Astrocyte (in vitro differentiated cells and primary cell): ENCODE results near the gene CAMK2D. TPM values are rescaled to one million over a fixed set of nuclear protein-coding genes. Genes with fewer than 3 reads are reported as not detected.

Experiments
- DNase-seq: peaks from one replicate; pipeline ENCODE4 v3.0.0-alpha.2; 2010; ENCODE audit warnings: low read depth
- FAIRE-seq: peaks from 2 replicates; lab custom pipeline; 2011; peaks lifted over from hg19 to GRCh38; lab: Jason Lieb, UNC
- H2AFZ ChIP-seq: 2 replicates; pipeline ENCODE4 v1.6.0; 2012; ENCODE audit warnings: low read depth, low read length, inconsistent platforms
- H3K27ac ChIP-seq: 2 replicates; pipeline ENCODE4 v1.5.1; 2011; ENCODE audit warnings: low read depth, low read length, inconsistent platforms
- H3K27me3 ChIP-seq: 2 replicates; pipeline ENCODE4 v1.6.0; 2011; ENCODE audit warnings: low read length, inconsistent platforms; ENCODE audit not compliant: insufficient read depth
- H3K36me3 ChIP-seq: 2 replicates; pipeline ENCODE4 v1.5.1; 2011; ENCODE audit warnings: low read length, inconsistent platforms; ENCODE audit not compliant: insufficient read depth
- H3K4me1 ChIP-seq: 2 replicates; pipeline ENCODE4 v1.5.1; 2011; ENCODE audit warnings: low read length, inconsistent platforms; ENCODE audit not compliant: insufficient read depth
- H3K4me2 ChIP-seq: 2 replicates; pipeline ENCODE4 v1.6.0; 2012; ENCODE audit warnings: low read length, inconsistent platforms
- H3K4me3 ChIP-seq: 2 replicates; pipeline ENCODE4 v1.5.1; 2011; ENCODE audit warnings: low read depth, mild to moderate bottlenecking, low read length, inconsistent platforms; ENCODE audit not compliant: insufficient read depth
- H3K79me2 ChIP-seq: 2 replicates; pipeline ENCODE4 v1.6.0; 2012; ENCODE audit warnings: mild to moderate bottlenecking, low read length, inconsistent platforms; ENCODE audit not compliant: insufficient read depth
- H3K9ac ChIP-seq: 2 replicates; pipeline ENCODE4 v1.6.0; 2012; ENCODE audit warnings: mild to moderate bottlenecking, low read length, inconsistent platforms
- H3K9me3 ChIP-seq: 2 replicates; pipeline ENCODE4 v1.5.1; 2012; ENCODE audit warnings: low read depth, mild to moderate bottlenecking, low read length, inconsistent platforms; ENCODE audit not compliant: insufficient read depth
- H4K20me1 ChIP-seq: 2 replicates; pipeline ENCODE4 v1.6.0; 2012; ENCODE audit warnings: low read length, inconsistent platforms; ENCODE audit not compliant: insufficient read depth
- H3K27ac Mint-ChIP-seq: one replicate; pipeline ENCODE4 v1.8.0; 2021; ENCODE audit warnings: mild to moderate bottlenecking, mixed read lengths; ENCODE audit not compliant: unreplicated experiment
- H3K27me3 Mint-ChIP-seq: one replicate; pipeline ENCODE4 v1.8.0; 2021; ENCODE audit warnings: low read depth, mixed read lengths; ENCODE audit not compliant: unreplicated experiment
- H3K36me3 Mint-ChIP-seq: one replicate; pipeline ENCODE4 v1.8.0; 2021; ENCODE audit warnings: low read depth, mixed read lengths; ENCODE audit not compliant: unreplicated experiment
- H3K4me1 Mint-ChIP-seq: one replicate; pipeline ENCODE4 v1.8.0; 2021; ENCODE audit warnings: low read depth, mixed read lengths; ENCODE audit not compliant: unreplicated experiment
- H3K4me3 Mint-ChIP-seq: one replicate; pipeline ENCODE4 v1.8.0; 2021; ENCODE audit warnings: mild to moderate bottlenecking, moderate library complexity, mixed read lengths; ENCODE audit not compliant: unreplicated experiment
- H3K9me3 Mint-ChIP-seq: one replicate; pipeline ENCODE4 v1.8.0; 2021; ENCODE audit warnings: mild to moderate bottlenecking, mixed read lengths; ENCODE audit not compliant: unreplicated experiment
- CTCF ChIP-seq: IDR thresholded peaks from 2 replicates; pipeline ENCODE4 v1.5.1; 2011; ENCODE audit warnings: low read depth, mild to moderate bottlenecking, inconsistent platforms, low read length, moderate library complexity; ENCODE audit not compliant: insufficient read depth
- EZH2 ChIP-seq: IDR thresholded peaks from 2 replicates; pipeline ENCODE4 v1.6.1; 2012; ENCODE audit warnings: mild to moderate bottlenecking, low read length, inconsistent platforms; ENCODE audit not compliant: insufficient read depth
- total RNA-seq: library from RNA; stranded (reverse); gene quantifications from 2 replicates; pipeline ENCODE4 v1.2.1, GENCODE V29; 2021

The CAMK2D gene
- total RNA-seq, 1 donor from 2014 or later, result 80.8 TPM

DNA sequence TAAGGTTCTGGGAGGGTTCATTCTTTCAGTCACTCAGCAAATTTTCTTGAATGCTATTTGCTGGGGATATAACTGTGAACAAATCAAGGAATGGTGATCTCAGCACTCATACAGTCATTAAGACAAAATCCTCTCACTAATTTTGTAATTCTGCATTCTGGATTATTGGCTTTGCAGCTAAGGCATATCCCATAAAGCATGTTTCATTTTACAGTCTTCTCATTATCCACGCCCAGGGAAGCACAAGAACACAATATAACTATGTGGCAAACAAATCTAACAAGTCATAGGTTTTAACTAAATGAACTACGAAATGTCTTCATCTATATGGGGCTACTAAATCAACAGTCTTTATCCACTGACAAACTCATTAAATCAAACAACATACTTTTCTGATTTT lies 139.9 kb downstream of the CAMK2D start:
- Histone ChIP-seq H2AFZ (no peak overlapping the region), H3K4me1 (no peaks in the 10 kb centered on the region), H3K27ac (no peak overlapping the region), H3K27me3 (no peaks in the 10 kb centered on the region), H3K79me2 (peaks cover 14% of the 10 kb centered on the region), H3K4me2 (no peak overlapping the region), H4K20me1 (peaks cover 13% of the 10 kb centered on the region), H3K36me3 (no peaks in the 10 kb centered on the region), H3K4me3 (no peak overlapping the region), H3K9me3 (no peaks in the 10 kb centered on the region), H3K9ac (no peak overlapping the region)
- DNase-seq (no peak), FAIRE-seq (no peak)
- H3K36me3 Mint-ChIP-seq, result peaks cover 2% of the 10 kb centered on the region
- H3K4me3 Mint-ChIP-seq, result no peak overlapping the region
- H3K27me3 Mint-ChIP-seq, result no peaks in the 10 kb centered on the region
- H3K27ac Mint-ChIP-seq, result no peak overlapping the region
- H3K4me1 Mint-ChIP-seq, result no peaks in the 10 kb centered on the region
- H3K9me3 Mint-ChIP-seq, result no peaks in the 10 kb centered on the region
- TF ChIP-seq EZH2 (no peak), CTCF (no peak)

DNA sequence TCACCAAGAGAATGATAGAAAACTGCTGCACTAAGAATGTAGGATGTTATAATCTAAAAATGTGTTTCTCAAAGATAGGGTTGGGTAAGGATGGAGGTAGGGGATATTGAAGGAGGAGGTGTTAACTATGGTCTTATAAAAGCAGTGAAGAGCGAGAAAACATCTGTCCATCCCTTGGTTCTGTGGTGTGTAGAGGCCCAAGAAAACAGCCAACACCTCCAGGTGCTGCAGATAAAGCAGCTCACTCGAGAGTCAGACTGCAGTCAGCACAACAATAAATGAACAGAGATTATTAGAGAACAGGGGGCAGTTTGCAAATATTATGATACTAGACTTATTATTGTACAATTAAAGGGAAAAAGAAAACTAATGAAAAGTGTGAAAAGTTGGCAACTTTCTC lies 141.5 kb downstream of the CAMK2D start:
- H3K9me3 ChIP-seq, result no peaks in the 10 kb centered on the region
- Mint-ChIP-seq H3K4me3 (no peak overlapping the region), H3K27ac (no peak overlapping the region), H3K4me1 (no peaks in the 10 kb centered on the region), H3K27me3 (no peaks in the 10 kb centered on the region), H3K9me3 (no peaks in the 10 kb centered on the region), H3K36me3 (no peaks in the 10 kb centered on the region)
- H3K27ac ChIP-seq, result no peak overlapping the region
- peaks cover 3% of the 10 kb centered on the region for H4K20me1 ChIP-seq
- H3K4me1 ChIP-seq, result no peaks in the 10 kb centered on the region
- TF ChIP-seq CTCF (no peak), EZH2 (no peak)
- H3K9ac ChIP-seq, result no peak overlapping the region
- no peak overlapping the region for H2AFZ ChIP-seq
- H3K36me3 ChIP-seq, result no peaks in the 10 kb centered on the region
- no peaks in the 10 kb centered on the region for H3K27me3 ChIP-seq
- H3K79me2 ChIP-seq, result peaks cover 18% of the 10 kb centered on the region
- H3K4me3 ChIP-seq, result no peak overlapping the region
- FAIRE-seq (no peak), DNase-seq (no peak)
- H3K4me2 ChIP-seq, result no peak overlapping the region

- Mint-ChIP-seq H3K27me3 (no peaks in the 10 kb centered on the region), H3K4me1 (no peaks in the 10 kb centered on the region), H3K36me3 (no peaks in the 10 kb centered on the region), H3K4me3 (no peak overlapping the region), H3K27ac (no peak overlapping the region), H3K9me3 (no peaks in the 10 kb centered on the region)
- Histone ChIP-seq H3K9me3 (no peaks in the 10 kb centered on the region), H3K4me2 (no peak overlapping the region), H3K27me3 (no peaks in the 10 kb centered on the region), H3K36me3 (no peaks in the 10 kb centered on the region), H3K4me3 (no peak overlapping the region), H3K27ac (no peak overlapping the region), H2AFZ (no peak overlapping the region), H3K9ac (no peak overlapping the region), H3K79me2 (peaks cover 18% of the 10 kb centered on the region), H3K4me1 (no peaks in the 10 kb centered on the region), H4K20me1 (peaks cover 3% of the 10 kb centered on the region)
- FAIRE-seq (no peak), DNase-seq (no peak)
- no peak for TF ChIP-seq CTCF
- no peak for TF ChIP-seq EZH2
These were observed 142.0 kb downstream of the CAMK2D start for GRCh38 chr4:113619526-113619925.
